HepG2 (cell line): ENCODE results near the gene SERTAD2. TPM values are rescaled to one million over a fixed set of nuclear protein-coding genes. Genes with fewer than 3 reads are reported as not detected.

ENCODE experiments used
- BRF2 ChIP-seq: sonication (generic); formaldehyde crosslinking; IDR thresholded peaks from 2 replicates; pipeline ENCODE4 v1.8.1; 2022; ENCODE audit warnings: mild to moderate bottlenecking, missing genetic modification reagents
- GABPA ChIP-seq, 2 experiments: IDR thresholded peaks; 2 replicates each; pipeline ENCODE4 v1.6.1; 2011 to 2016; ENCODE audit warnings: low read depth in 2 of 2, low read length in 1 of 2, missing biosample characterization in 1 of 2, missing genetic modification characterization in 1 of 2
- IKZF4 ChIP-seq: sonication (generic); formaldehyde crosslinking; IDR thresholded peaks from 2 replicates; pipeline ENCODE4 v1.5.1; 2020; ENCODE audit warnings: borderline replicate concordance, mild to moderate bottlenecking, low read depth, missing genetic modification reagents; ENCODE audit errors: not compliant biosample characterization
- KAT7 ChIP-seq: IDR thresholded peaks from 2 replicates; pipeline ENCODE4 v1.6.1; 2018; ENCODE audit warnings: borderline replicate concordance, missing compliant biosample characterization
- MAFF ChIP-seq: IDR thresholded peaks from 2 replicates; pipeline ENCODE4 v1.6.1; 2011; ENCODE audit warnings: low read depth, low read length, improper control_type of control experiment
- MAFK ChIP-seq, 2 experiments: IDR thresholded peaks in 1 of 2; conservative IDR thresholded peaks in 1 of 2; 2 replicates each; pipeline ENCODE4 v1.6.1; 2011; ENCODE audit warnings: improper control_type of control experiment in 2 of 2, low read length in 2 of 2
- MNT ChIP-seq: fragments of 450-650 bp; IDR thresholded peaks from 2 replicates; pipeline ENCODE4 v1.6.1; 2016
- NR2F2 ChIP-seq: IDR thresholded peaks from 2 replicates; pipeline ENCODE4 v1.6.1; 2012; ENCODE audit warnings: low read depth, inconsistent platforms, borderline replicate concordance
- NR2F6 ChIP-seq, 2 experiments: IDR thresholded peaks; 2 replicates each; pipeline ENCODE4 v1.6.1; 2016; ENCODE audit warnings: antibody characterized with exemption in 1 of 2, mild to moderate bottlenecking in 1 of 2
- RCOR2 ChIP-seq: IDR thresholded peaks from 2 replicates; pipeline ENCODE4 v1.6.1; 2016; ENCODE audit warnings: missing biosample characterization, missing genetic modification reagents
- SRF ChIP-seq: IDR thresholded peaks from 2 replicates; pipeline ENCODE4 v1.6.1; 2011; ENCODE audit warnings: mild to moderate bottlenecking, low read depth, low read length, moderate library complexity
- SUZ12 ChIP-seq: fragments of 150-350 bp; IDR thresholded peaks from 2 replicates; pipeline ENCODE4 v1.6.1; 2014; ENCODE audit warnings: low read depth, low read length
- ZBTB10 ChIP-seq: sonication (generic); formaldehyde crosslinking; IDR thresholded peaks from 2 replicates; pipeline ENCODE4 v1.4.0; 2020; ENCODE audit warnings: missing genetic modification reagents, borderline replicate concordance
- ZFP36L1 ChIP-seq: sonication (generic); formaldehyde crosslinking; IDR thresholded peaks from 2 replicates; pipeline ENCODE4 v1.8.0; 2022; ENCODE audit warnings: mild to moderate bottlenecking, missing genetic modification reagents, moderate library complexity
- ZFP91 ChIP-seq: sonication (generic); formaldehyde crosslinking; IDR thresholded peaks from 2 replicates; pipeline ENCODE4 v1.9.0; 2022; ENCODE audit warnings: missing genetic modification reagents, mild to moderate bottlenecking, borderline replicate concordance
- ZMYM3 ChIP-seq: sonication (generic); formaldehyde crosslinking; IDR thresholded peaks from 2 replicates; pipeline ENCODE4 v1.5.1; 2020; ENCODE audit warnings: mild to moderate bottlenecking, missing genetic modification reagents
- ZNF639 ChIP-seq: conservative IDR thresholded peaks from 2 replicates; pipeline ENCODE4 v1.6.1; 2018; ENCODE audit warnings: missing genetic modification reagents
- polyA plus RNA-seq, 8 experiments: library from polyadenylated mRNA; depleted of rRNA in 3 of 8; stranded (reverse) in 7 of 8; unstranded in 1 of 8; fragments of >200 nt; fragmentation: Illumina TruSeq in 4 of 8; extraction: Trizol in 4 of 8; gene quantifications; 2 replicates each; pipeline versions ENCODE4 v1.2.1 to v1.2.3, GENCODE V29; 2011 to 2016; ENCODE audit warnings: low read depth in 4 of 8, missing spikeins in 1 of 8, mixed read lengths in 1 of 8; ENCODE audit not compliant: insufficient read depth in 1 of 8
- total RNA-seq, 5 experiments: library from RNA; depleted of rRNA; stranded (reverse); fragments of >200 nt; fragmentation: Illumina TruSeq; extraction: Trizol; gene quantifications; 2 replicates each; pipeline ENCODE4 v1.2.3, GENCODE V29; 2016; ENCODE audit warnings: low read depth in 1 of 5

SERTAD2 gene
- total and polyA plus RNA-seq, 2 of the 13 experiments (the other 11 are each of a cell fraction or from before 2014, with no cell fraction given): 6.7 to 22.6 TPM

GRCh38 chr2:64683771-64684510 lies 30.2 kb upstream of the SERTAD2 start (continued):
- TF ChIP-seq MAFK (conservative IDR thresholded peaks at IDR 0.05 in 1 of 2, IDR thresholded peaks at IDR 0.05 in 1 of 2; ENCODE audit: low read length in 2 of 2): peak in 1 of 2 experiments; percentile 42; a peak in 1 of 4 replicates
- no peak for TF ChIP-seq ZFP91 (CRISPR knock-in tag)
- no peak for TF ChIP-seq NR2F2
- no peak for TF ChIP-seq ZNF639 (CRISPR knock-in tag)
- no peak for TF ChIP-seq SUZ12
- no peak for TF ChIP-seq ZMYM3 (CRISPR knock-in tag)
- no peak for TF ChIP-seq MNT
- no peak for TF ChIP-seq IKZF4 (CRISPR knock-in tag)
- TF ChIP-seq ZFP36L1 (CRISPR knock-in tag): no peak; the same call in 1 of the 2 replicates
- no peak for TF ChIP-seq KAT7 (CRISPR knock-in tag)
- no peak for TF ChIP-seq BRF2 (CRISPR knock-in tag)
- no peak for TF ChIP-seq GABPA (IDR thresholded peaks at IDR 0.05; ENCODE audit: low read depth, low read length)
- no peak for TF ChIP-seq GABPA (CRISPR knock-in tag; IDR thresholded peaks at IDR 0.05; ENCODE audit: low read depth)
- no peak for TF ChIP-seq ZBTB10 (CRISPR knock-in tag)
- no peak for TF ChIP-seq RCOR2 (CRISPR knock-in tag)
- peak; percentile 46 for TF ChIP-seq MAFF
- no peak for TF ChIP-seq SRF
- no peak for TF ChIP-seq NR2F6 (IDR thresholded peaks at IDR 0.05)
- 0 out of 2 replicates have a peak, but pooled peaks have one; percentile 11 for TF ChIP-seq NR2F6 (CRISPR knock-in tag; IDR thresholded peaks at IDR 0.05)
